Measurements from ENCODE around the gene CUEDC2.
A peak's percentile ranks its signal among the peaks of the same experiment; 100 is the strongest.

The CUEDC2 gene

GRCh38 chr10:102432162-102432950, at the start of gene CUEDC2:
TSS of gene CUEDC2 (minus strand) at chr10:102432574. CDS start at chr10:102425188, 7,386 bp downstream.
- peak; percentile 88 to 95 (median 89) for DNase-seq (ENCODE audit: low read depth in 3 of 3)

GRCh38 chr10:102480396-102480795, 48.0 kb upstream of the CUEDC2 start:
- no peak for DNase-seq (ENCODE audit: low read depth in 3 of 3)

GRCh38 chr10:102479651-102480050, 47.3 kb upstream of the CUEDC2 start:
- no peak for DNase-seq (ENCODE audit: low read depth in 3 of 3)

- DNase-seq (ENCODE audit: low read depth in 3 of 3) = no peak
These were observed 44.2 kb upstream of the CUEDC2 start for GRCh38 chr10:102476466-102477141.

- DNase-seq (ENCODE audit: low read depth in 3 of 3) = no peak
These were observed 43.2 kb upstream of the CUEDC2 start for GRCh38 chr10:102475451-102476040.

GRCh38 chr10:102473445-102474331, 41.3 kb upstream of the CUEDC2 start:
- no peak for DNase-seq (ENCODE audit: low read depth in 3 of 3)

- no peak for DNase-seq (ENCODE audit: low read depth in 3 of 3)
These were observed 38.5 kb upstream of the CUEDC2 start for GRCh38 chr10:102470579-102471546.

GRCh38 chr10:102468683-102469082, 36.3 kb upstream of the CUEDC2 start:
- DNase-seq (ENCODE audit: low read depth in 3 of 3) = no peak

- no peak for DNase-seq (ENCODE audit: low read depth in 3 of 3)
These were observed 35.6 kb upstream of the CUEDC2 start for GRCh38 chr10:102467971-102468438.

- DNase-seq (ENCODE audit: low read depth in 3 of 3) = no peak
These were observed 34.9 kb upstream of the CUEDC2 start for GRCh38 chr10:102467318-102467717.

- no peak for DNase-seq (ENCODE audit: low read depth in 3 of 3)
These were observed 33.1 kb upstream of the CUEDC2 start for GRCh38 chr10:102465466-102465865.

GRCh38 chr10:102463983-102464382, 31.6 kb upstream of the CUEDC2 start:
- DNase-seq (ENCODE audit: low read depth in 3 of 3) = no peak

- DNase-seq (ENCODE audit: low read depth in 3 of 3) = no peak
These were observed 30.2 kb upstream of the CUEDC2 start for GRCh38 chr10:102462512-102463054.

- DNase-seq (ENCODE audit: low read depth in 3 of 3) = peak; percentile 89 to 93 (median 90)
These were observed 29.0 kb upstream of the CUEDC2 start for GRCh38 chr10:102461187-102462054.

- no peak for DNase-seq (ENCODE audit: low read depth in 3 of 3)
These were observed 28.4 kb upstream of the CUEDC2 start for GRCh38 chr10:102460836-102461186.

GRCh38 chr10:102458656-102459055, 26.3 kb upstream of the CUEDC2 start:
- no peak for DNase-seq (ENCODE audit: low read depth in 3 of 3)

GRCh38 chr10:102457591-102458150, 25.3 kb upstream of the CUEDC2 start:
- no peak for DNase-seq (ENCODE audit: low read depth in 3 of 3)

GRCh38 chr10:102455893-102456471, 23.6 kb upstream of the CUEDC2 start:
- DNase-seq (ENCODE audit: low read depth in 3 of 3) = no peak
